T-cell (primary cell): ENCODE results near the gene TET2. TPM values are rescaled to one million over a fixed set of nuclear protein-coding genes. Genes with fewer than 3 reads are reported as not detected.

Source experiments
- ATAC-seq, 4 experiments: fragments of 200-7000 bp in 3 of 4; fragments of 150-1000 bp in 1 of 4; cut with Tn5 transposase; replicated peaks in 1 of 4; 1 replicate in 3 of 4; 2 replicates in 1 of 4; pipeline ENCODE4 v1.10.0; 2021; ENCODE audit warnings: moderate library complexity in 3 of 4, mild to moderate bottlenecking in 2 of 4, moderate number of reproducible peaks in 1 of 4
- CTCF ChIA-PET, 2 donors: fragments of 300-600 bp; sonication (Branson Sonifier 250); formaldehyde crosslinking; loops; one replicate each; lab custom pipeline; 2022; ENCODE audit warnings: antibody characterized with exemption in 2 of 2; lab: Charles Lee
- POLR2A ChIA-PET, 2 donors: fragments of 300-600 bp; sonication (Branson Sonifier 250); formaldehyde crosslinking; loops; one replicate each; lab custom pipeline; 2022; ENCODE audit warnings: antibody characterized with exemption in 2 of 2; lab: Charles Lee
- DNase-seq, 35 experiments: peaks; one replicate each; pipeline versions ENCODE4 v3.0.0 to v3.0.0-alpha.2; 2013 to 2023
- H3K27ac ChIP-seq: one replicate; pipeline ENCODE4 v1.5.1; 2013; ENCODE audit warnings: low read length
- H3K27me3 ChIP-seq, 2 experiments: replicated peaks in 1 of 2; 1 replicate in 1 of 2; 2 replicates in 1 of 2; pipeline versions ENCODE4 v1.6.1 to v1.7.0; 2013; ENCODE audit warnings: low read length in 1 of 2, mixed read lengths in 1 of 2; ENCODE audit not compliant: control insufficient read depth in 2 of 2, insufficient read depth in 2 of 2; ENCODE audit errors: extremely low read depth in 1 of 2
- H3K36me3 ChIP-seq, 2 donors: 1 replicate in 1 of 2; 2 replicates in 1 of 2; pipeline versions ENCODE4 v1.6.1 to v1.7.0; 2013; ENCODE audit warnings: low read length in 1 of 2; ENCODE audit not compliant: control insufficient read depth in 2 of 2, insufficient read depth in 1 of 2; ENCODE audit errors: extremely low read depth in 1 of 2
- H3K4me1 ChIP-seq, 2 experiments: 1 replicate in 1 of 2; 2 replicates in 1 of 2; pipeline versions ENCODE4 v1.6.1 to v1.7.0; 2013; ENCODE audit warnings: low read length in 2 of 2, mixed read lengths in 1 of 2; ENCODE audit not compliant: insufficient read depth in 2 of 2, control insufficient read depth in 1 of 2; ENCODE audit errors: extremely low read depth in 1 of 2
- H3K4me3 ChIP-seq, 2 donors: 1 replicate in 1 of 2; 2 replicates in 1 of 2; pipeline versions ENCODE4 v1.5.1 to v1.7.0; 2013; ENCODE audit warnings: mild to moderate bottlenecking in 2 of 2, low read length in 1 of 2, moderate library complexity in 1 of 2; ENCODE audit not compliant: control insufficient read depth in 1 of 2; ENCODE audit errors: extremely low read depth in 1 of 2
- H3K9me3 ChIP-seq: 2 replicates; pipeline ENCODE4 v1.7.0; 2013
- H3K27ac Mint-ChIP-seq, 2 donors: one replicate each; pipeline ENCODE4 v1.8.0; 2020 to 2021; ENCODE audit warnings: mild to moderate bottlenecking in 2 of 2, mixed read lengths in 2 of 2
- H3K27me3 Mint-ChIP-seq, 2 donors: one replicate each; pipeline ENCODE4 v1.8.0; 2021 to 2022; ENCODE audit warnings: mixed read lengths in 2 of 2
- H3K36me3 Mint-ChIP-seq: one replicate; pipeline ENCODE4 v1.8.0; 2021; ENCODE audit warnings: mixed read lengths
- H3K4me1 Mint-ChIP-seq, 3 donors: one replicate each; pipeline ENCODE4 v1.8.0; 2020 to 2022; ENCODE audit warnings: mixed read lengths in 3 of 3, mild to moderate bottlenecking in 1 of 3
- H3K4me3 Mint-ChIP-seq, 3 donors: one replicate each; pipeline ENCODE4 v1.8.0; 2020 to 2022; ENCODE audit warnings: mild to moderate bottlenecking in 3 of 3, mixed read lengths in 3 of 3, moderate library complexity in 3 of 3
- H3K9me3 Mint-ChIP-seq, 3 donors: one replicate each; pipeline ENCODE4 v1.8.0; 2020 to 2022; ENCODE audit warnings: mixed read lengths in 3 of 3
- WGBS: methylation state at CpG from one replicate; pipeline ENCODE4 v1.1.5; 2013; ENCODE audit warnings: missing lambda C conversion rate; ENCODE audit not compliant: insufficient coverage; 5-methylcytosine and 5-hydroxymethylcytosine counted together
- total RNA-seq, 35 experiments: library from RNA in 6 of 35; stranded (reverse) in 6 of 35; fragments of 120-200 nt in 1 of 35; gene quantifications; one replicate each; pipeline versions ENCODE4 v1.2.1 to v1.2.4 and lab custom pipeline; 2013 to 2026

The TET2 gene
- total RNA-seq, 5 donors from 2014 or later (not counting 1 experiment from before 2014, with no cell fraction given): 17.0 to 41.9 (median 18.6) TPM

DNA sequence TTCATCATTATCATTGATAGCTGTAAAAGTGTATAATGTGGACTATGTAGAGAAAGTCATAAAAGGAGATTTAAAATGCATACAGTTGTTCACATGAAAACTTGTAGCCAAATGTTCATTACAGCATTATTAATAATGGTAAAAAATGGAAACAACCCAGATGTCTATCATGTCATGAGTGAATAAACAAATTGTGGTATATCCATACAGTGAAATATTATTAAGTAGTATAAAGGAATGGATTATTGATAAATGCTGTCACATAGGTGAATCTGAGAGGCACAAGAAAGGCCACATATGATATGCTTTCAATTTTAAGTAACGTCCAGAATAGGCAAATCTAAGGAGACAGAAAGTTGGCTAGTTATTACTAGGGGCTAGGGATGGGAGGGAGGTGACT is 7.1 kb downstream of the TET2 start:
- Histone ChIP-seq H3K36me3 (no peaks in the 10 kb centered on the region), H3K27ac (no peak overlapping the region), H3K9me3 (no peaks in the 10 kb centered on the region), H3K4me3 (no peak overlapping the region), H3K27me3 (no peaks in the 10 kb centered on the region), H3K4me1 (peaks cover 3 to 4% of the 10 kb centered on the region in 2 experiments)
- H3K9me3 Mint-ChIP-seq: no peaks in the 10 kb centered on the region
- DNase-seq (no peak), ATAC-seq (no peak)
- WGBS: 86% methylated on average over 1 of the region's 1 CpG
- peaks cover 55 to 62% (median 56%) of the 10 kb centered on the region in 3 donors for H3K4me1 Mint-ChIP-seq
- H3K27ac Mint-ChIP-seq: no peak overlapping the region
- POLR2A ChIA-PET: no interaction called here
- CTCF ChIA-PET: no interaction called here
- H3K4me3 Mint-ChIP-seq: no peak overlapping the region
- no peaks in the 10 kb centered on the region for H3K27me3 Mint-ChIP-seq
- H3K36me3 Mint-ChIP-seq: peaks cover 11% of the 10 kb centered on the region

DNA sequence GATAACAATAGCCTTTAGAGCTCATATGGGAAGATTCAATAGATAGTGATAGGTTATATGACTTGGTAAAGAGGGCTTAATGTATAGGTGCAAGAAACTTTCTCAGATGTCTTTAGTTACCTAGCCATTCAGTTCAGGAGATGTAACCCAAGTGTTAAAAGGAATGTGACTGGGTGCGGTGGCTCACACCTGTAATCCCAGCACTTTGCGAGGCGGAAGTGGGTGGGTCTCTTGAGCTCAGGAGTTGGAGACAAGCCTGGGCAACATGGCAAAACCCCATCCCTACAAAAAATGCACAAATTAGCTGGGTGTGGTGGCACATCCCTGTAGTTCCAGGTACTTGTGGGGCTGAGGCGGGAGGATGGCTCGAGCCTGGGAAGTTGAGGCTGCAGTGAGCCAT is 7.9 kb downstream of the TET2 start:
- CTCF ChIA-PET: interaction anchor here in 1 of 2 donors (0.5 kb wide), 1 partner anchor 13 kb away, joined by 3 read pairs; no protein-coding TSS in a partner anchor
- Mint-ChIP-seq H3K4me1 (peaks cover 46 to 55% (median 49%) of the 10 kb centered on the region in 3 donors), H3K36me3 (peaks cover 13% of the 10 kb centered on the region), H3K27me3 (no peaks in the 10 kb centered on the region), H3K4me3 (no peak overlapping the region), H3K9me3 (no peaks in the 10 kb centered on the region), H3K27ac (no peak overlapping the region)
- H3K9me3 ChIP-seq: no peaks in the 10 kb centered on the region
- DNase-seq: no peak
- H3K4me3 ChIP-seq: no peak overlapping the region
- 100% methylated on average over 2 of the region's 5 CpGs for WGBS
- no peaks in the 10 kb centered on the region for H3K36me3 ChIP-seq
- POLR2A ChIA-PET: no interaction called here
- no peak overlapping the region for H3K27ac ChIP-seq
- peaks cover 0 to 4% of the 10 kb centered on the region in 2 experiments for H3K4me1 ChIP-seq
- H3K27me3 ChIP-seq: no peaks in the 10 kb centered on the region
- ATAC-seq: no peak

DNA sequence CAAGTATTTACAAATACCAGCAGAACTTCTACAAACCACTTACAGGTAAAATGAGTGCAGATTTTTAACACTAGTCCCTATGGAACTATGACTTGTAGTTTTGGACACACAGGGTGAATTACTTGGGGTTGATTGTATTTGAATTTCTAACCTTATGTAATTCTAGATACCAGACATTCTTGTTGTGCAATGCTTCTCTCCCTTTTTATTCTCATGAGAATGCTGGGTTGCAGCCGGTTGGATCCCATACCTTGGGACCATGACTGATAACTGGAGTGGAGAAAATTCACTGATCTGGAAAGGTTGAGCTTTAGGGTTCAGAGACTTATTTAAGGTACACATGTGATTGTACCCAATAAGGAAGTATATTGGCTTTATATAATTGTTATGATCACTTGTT is 8.8 kb downstream of the TET2 start:
- WGBS: 100% methylated on average over 1 of the region's 1 CpG
- DNase-seq: no peak
- ChIA-PET POLR2A (interaction anchor here in 1 of 2 donors (0.7 kb wide), 1 partner anchor 319 kb away, joined by 3 read pairs; the partner anchor contains the start of gene PPA2), CTCF (interaction anchor here in 1 of 2 donors (0.7 kb wide), 1 partner anchor 1141 kb away, joined by 3 read pairs; no protein-coding TSS in a partner anchor)
- Histone ChIP-seq H3K36me3 (no peaks in the 10 kb centered on the region), H3K4me1 (peaks cover 0 to 4% of the 10 kb centered on the region in 2 experiments), H3K27me3 (no peaks in the 10 kb centered on the region), H3K4me3 (no peak overlapping the region), H3K9me3 (no peaks in the 10 kb centered on the region), H3K27ac (no peak overlapping the region)
- H3K4me3 Mint-ChIP-seq: no peak overlapping the region
- no peak overlapping the region for H3K27ac Mint-ChIP-seq
- no peaks in the 10 kb centered on the region for H3K27me3 Mint-ChIP-seq
- H3K9me3 Mint-ChIP-seq: no peaks in the 10 kb centered on the region
- ATAC-seq: no peak
- peaks cover 38 to 53% (median 44%) of the 10 kb centered on the region in 3 donors for H3K4me1 Mint-ChIP-seq
- H3K36me3 Mint-ChIP-seq: peaks cover 16% of the 10 kb centered on the region

DNA sequence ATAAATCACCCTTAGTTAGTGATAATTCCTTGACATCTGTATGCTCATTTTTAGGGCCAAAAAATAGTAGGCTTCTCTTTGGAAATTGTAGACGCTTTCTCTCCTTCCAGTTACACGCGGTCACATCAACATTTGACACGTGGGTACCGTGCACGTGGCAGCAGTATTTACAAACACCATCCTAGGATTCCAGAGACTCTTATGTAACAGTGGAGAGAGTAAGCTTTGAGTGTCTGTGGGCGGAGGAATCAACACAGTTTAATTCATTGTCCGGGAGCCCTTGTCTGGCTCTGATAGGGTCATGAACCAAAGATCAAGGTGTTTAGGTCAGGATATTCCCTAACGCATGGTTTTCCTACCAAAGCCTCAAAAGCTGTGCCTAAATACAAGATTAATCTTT is 12.2 kb downstream of the TET2 start:
- WGBS: 73% methylated on average over 5 of the region's 9 CpGs
- Histone ChIP-seq H3K9me3 (no peaks in the 10 kb centered on the region), H3K4me3 (no peak overlapping the region), H3K36me3 (no peaks in the 10 kb centered on the region), H3K27ac (no peak overlapping the region), H3K4me1 (peaks cover 0 to 4% of the 10 kb centered on the region in 2 experiments), H3K27me3 (no peaks in the 10 kb centered on the region)
- Mint-ChIP-seq H3K4me3 (no peak overlapping the region), H3K4me1 (peaks cover 40 to 52% (median 43%) of the 10 kb centered on the region in 3 donors), H3K9me3 (no peaks in the 10 kb centered on the region), H3K27me3 (no peaks in the 10 kb centered on the region), H3K27ac (no peak overlapping the region), H3K36me3 (peaks cover 16% of the 10 kb centered on the region)
- no peak for ATAC-seq
- no peak for DNase-seq
- ChIA-PET POLR2A (no interaction called here), CTCF (no interaction called here)

DNA sequence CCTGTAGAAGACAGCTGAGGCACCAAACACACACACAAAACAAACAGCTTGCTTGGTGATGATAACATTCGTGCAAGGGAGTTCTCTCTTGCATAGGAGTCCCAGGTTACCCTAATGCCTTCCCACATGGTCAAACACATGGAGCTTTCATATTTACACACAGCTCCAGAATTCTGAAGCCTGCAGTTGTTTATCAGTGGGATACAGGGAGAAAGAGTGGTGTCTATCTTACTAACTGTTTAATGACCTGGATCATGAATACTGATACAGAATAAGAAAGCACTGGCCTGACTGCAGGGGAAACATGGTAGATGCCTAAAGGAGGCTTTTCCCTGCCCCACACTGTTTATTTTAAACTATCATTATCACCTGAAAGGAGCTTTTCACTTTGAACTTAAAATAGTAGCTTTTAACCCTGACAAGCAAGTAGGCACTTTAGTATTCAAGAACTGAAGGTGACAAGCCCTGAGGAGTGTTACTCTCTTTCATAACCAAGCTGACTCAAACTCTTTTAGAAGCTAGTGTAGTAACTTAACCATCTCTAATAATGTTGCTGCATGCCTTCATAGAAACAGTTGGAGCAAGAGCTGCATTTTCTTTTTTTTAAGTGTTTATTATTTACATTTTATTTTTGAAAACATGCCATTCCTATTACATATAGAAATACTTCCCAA is 15.6 kb downstream of the TET2 start:
- H3K9me3 Mint-ChIP-seq: no peaks in the 10 kb centered on the region
- H3K4me1 Mint-ChIP-seq: peaks cover 23 to 30% (median 25%) of the 10 kb centered on the region in 3 donors
- ChIA-PET POLR2A (interaction anchor here in 1 of 2 donors (0.5 kb wide), 1 partner anchor 605 kb away, joined by 5 read pairs; no protein-coding TSS in a partner anchor), CTCF (interaction anchor here (0.6 kb wide), 2 partner anchors 22 to 630 kb away, joined by 3 read pairs; no protein-coding TSS in a partner anchor)
- DNase-seq (no peak), ATAC-seq (no peak)
- H3K27me3 Mint-ChIP-seq: no peaks in the 10 kb centered on the region
- H3K9me3 ChIP-seq: no peaks in the 10 kb centered on the region
- WGBS: no CpG with 5 or more reads among the region's 1 CpG
- no peaks in the 10 kb centered on the region for H3K4me1 ChIP-seq
- H3K27ac ChIP-seq: no peak overlapping the region
- no peak overlapping the region for H3K4me3 ChIP-seq
- no peak overlapping the region for H3K4me3 Mint-ChIP-seq
- no peaks in the 10 kb centered on the region for H3K36me3 ChIP-seq
- no peak overlapping the region for H3K27ac Mint-ChIP-seq
- no peaks in the 10 kb centered on the region for H3K27me3 ChIP-seq
- peaks cover 21% of the 10 kb centered on the region for H3K36me3 Mint-ChIP-seq

DNA sequence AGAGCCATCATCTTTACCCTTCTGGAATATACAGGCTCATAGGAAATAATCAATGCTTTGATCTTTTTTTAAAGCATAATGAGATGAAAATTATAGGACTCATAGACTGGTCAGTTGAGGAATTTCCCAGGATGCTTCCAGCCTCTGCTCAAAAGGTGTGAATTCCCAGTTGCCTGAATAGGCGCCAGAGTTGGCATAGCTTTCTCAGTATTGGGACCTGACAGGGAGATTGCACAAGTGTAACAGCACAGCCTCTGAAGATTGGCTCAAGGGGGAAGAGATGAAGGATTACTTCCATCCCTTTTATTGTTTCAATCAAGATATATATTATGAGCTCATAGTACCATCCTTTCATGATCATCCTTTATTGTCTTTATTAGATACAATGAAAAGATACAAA is 17.9 kb downstream of the TET2 start:
- peaks cover 30 to 33% (median 32%) of the 10 kb centered on the region in 3 donors for H3K4me1 Mint-ChIP-seq

More for the DNA sequence above, 17.9 kb downstream of the TET2 start:
- no peaks in the 10 kb centered on the region for H3K27me3 ChIP-seq
- no peak overlapping the region for H3K4me3 Mint-ChIP-seq
- no peaks in the 10 kb centered on the region for H3K9me3 ChIP-seq
- POLR2A ChIA-PET: no interaction called here
- H3K9me3 Mint-ChIP-seq: no peaks in the 10 kb centered on the region
- H3K27ac ChIP-seq: no peak overlapping the region
- ATAC-seq: no peak
- H3K4me1 ChIP-seq: no peaks in the 10 kb centered on the region
- CTCF ChIA-PET: no interaction called here
- H3K4me3 ChIP-seq: no peak overlapping the region
- H3K27me3 Mint-ChIP-seq: no peaks in the 10 kb centered on the region
- WGBS: no CpG with 5 or more reads among the region's 1 CpG
- H3K36me3 Mint-ChIP-seq: peaks cover 34% of the 10 kb centered on the region
- no peak overlapping the region for H3K27ac Mint-ChIP-seq
- no peak for DNase-seq
- H3K36me3 ChIP-seq: no peaks in the 10 kb centered on the region
